Neural crest cell (in vitro differentiated cells): ENCODE data around the gene DNM3. TPM values are rescaled to one million over a fixed set of nuclear protein-coding genes. Genes with fewer than 3 reads are reported as not detected.

ENCODE experiments used
- DNase-seq: peaks from one replicate; pipeline ENCODE4 v3.0.0; 2021; ENCODE audit warnings: low read depth, mixed read lengths, low spot score
- H3K27ac Mint-ChIP-seq: one replicate; pipeline ENCODE4 v1.8.0; 2021; ENCODE audit warnings: mild to moderate bottlenecking, mixed read lengths; ENCODE audit not compliant: unreplicated experiment
- H3K27me3 Mint-ChIP-seq: 2 replicates; pipeline ENCODE4 v1.8.0; 2021; ENCODE audit warnings: low read depth, mild to moderate bottlenecking, mixed read lengths
- H3K36me3 Mint-ChIP-seq: 2 replicates; pipeline ENCODE4 v1.8.0; 2021; ENCODE audit warnings: low read depth, mild to moderate bottlenecking, mixed read lengths
- H3K4me1 Mint-ChIP-seq: 2 replicates; pipeline ENCODE4 v1.8.0; 2021; ENCODE audit warnings: mixed read lengths
- H3K4me3 Mint-ChIP-seq: one replicate; pipeline ENCODE4 v1.8.0; 2021; ENCODE audit warnings: mild to moderate bottlenecking, mixed read lengths
- H3K9me3 Mint-ChIP-seq: 2 replicates; pipeline ENCODE4 v1.8.0; 2021; ENCODE audit warnings: mixed read lengths
- CTCF ChIP-seq: fragments of 200-600 bp; sonication (generic); conservative IDR thresholded peaks from 2 replicates; pipeline ENCODE4 v1.5.0; 2021; ENCODE audit warnings: antibody characterized with exemption, mild to moderate bottlenecking
- total RNA-seq: library from RNA; stranded (reverse); gene quantifications from 2 replicates; pipeline ENCODE4 v1.2.1, GENCODE V29; 2021

Gene DNM3
- total RNA-seq, 1 donor from 2014 or later: 3.5 TPM

DNA sequence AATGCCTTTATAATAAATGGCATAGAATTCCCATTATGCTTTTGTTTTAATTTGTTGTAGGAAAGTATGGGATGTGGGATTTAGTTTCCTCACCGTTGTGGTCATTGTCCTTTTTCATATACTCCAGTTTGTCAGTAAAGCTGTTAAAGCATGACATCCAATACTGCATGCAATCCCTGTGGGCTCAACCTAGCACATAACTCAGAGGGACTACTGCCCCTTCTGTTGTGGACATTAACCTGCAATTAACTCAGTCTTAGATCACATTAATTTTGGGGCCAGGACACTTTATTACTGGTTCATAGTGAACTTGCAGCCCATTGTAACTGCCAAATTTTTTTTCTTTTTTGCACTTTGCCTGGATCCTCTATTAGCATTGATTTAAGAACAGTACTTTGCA, 112.5 kb downstream of the DNM3 start:
- no peaks in the 10 kb centered on the region for H3K4me1 Mint-ChIP-seq

DNA sequence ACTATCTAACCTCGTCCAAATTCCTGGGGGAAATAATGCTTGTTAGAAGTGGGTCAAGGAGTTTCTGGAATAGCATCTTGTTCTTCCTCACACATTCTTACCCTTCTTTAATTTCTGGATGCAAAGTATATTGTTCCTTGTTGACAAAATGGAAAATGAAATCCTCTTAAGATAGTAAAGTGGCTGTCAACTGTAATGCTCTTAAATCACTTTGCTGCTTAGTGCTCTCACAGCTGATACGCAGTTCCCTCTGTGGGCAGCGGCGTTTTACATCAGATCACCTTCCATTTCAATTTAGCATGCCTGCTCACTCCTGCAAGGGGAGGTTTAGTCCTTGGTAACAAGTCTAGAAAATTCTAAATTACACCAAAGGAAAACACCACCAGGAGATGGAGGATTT, 113.1 kb downstream of the DNM3 start:
- H3K27ac Mint-ChIP-seq: no peak overlapping the region
- no peak for DNase-seq
- no peak for TF ChIP-seq CTCF
- H3K4me1 Mint-ChIP-seq: no peaks in the 10 kb centered on the region
- H3K4me3 Mint-ChIP-seq: no peak overlapping the region
- peaks cover 3% of the 10 kb centered on the region for H3K27me3 Mint-ChIP-seq
- peaks cover 3% of the 10 kb centered on the region for H3K9me3 Mint-ChIP-seq
- no peaks in the 10 kb centered on the region for H3K36me3 Mint-ChIP-seq

More for the DNA sequence above, 112.5 kb downstream of the DNM3 start:
- peaks cover 3% of the 10 kb centered on the region for H3K27me3 Mint-ChIP-seq
- H3K9me3 Mint-ChIP-seq: peaks cover 3% of the 10 kb centered on the region
- TF ChIP-seq CTCF: no peak
- H3K27ac Mint-ChIP-seq: no peak overlapping the region
- DNase-seq: no peak
- H3K4me3 Mint-ChIP-seq: no peak overlapping the region
- no peaks in the 10 kb centered on the region for H3K36me3 Mint-ChIP-seq

- no peaks in the 10 kb centered on the region for H3K36me3 Mint-ChIP-seq
- DNase-seq: no peak
- H3K27me3 Mint-ChIP-seq: no peaks in the 10 kb centered on the region
- no peaks in the 10 kb centered on the region for H3K9me3 Mint-ChIP-seq
- no peaks in the 10 kb centered on the region for H3K4me1 Mint-ChIP-seq
- no peak overlapping the region for H3K27ac Mint-ChIP-seq
- no peak for TF ChIP-seq CTCF
- H3K4me3 Mint-ChIP-seq: no peak overlapping the region
Measured at GRCh38 chr1:171961861-171962260, 120.6 kb downstream of the DNM3 start.

GRCh38 chr1:171963762-171964161, 122.5 kb downstream of the DNM3 start:
- Mint-ChIP-seq H3K4me3 (no peak overlapping the region), H3K27me3 (no peaks in the 10 kb centered on the region), H3K27ac (no peak overlapping the region), H3K9me3 (no peaks in the 10 kb centered on the region), H3K4me1 (no peaks in the 10 kb centered on the region), H3K36me3 (no peaks in the 10 kb centered on the region)
- no peak for TF ChIP-seq CTCF
- no peak for DNase-seq

- H3K4me3 Mint-ChIP-seq: no peak overlapping the region
- H3K27me3 Mint-ChIP-seq: no peaks in the 10 kb centered on the region
- TF ChIP-seq CTCF: no peak
- H3K36me3 Mint-ChIP-seq: no peaks in the 10 kb centered on the region
- H3K9me3 Mint-ChIP-seq: no peaks in the 10 kb centered on the region
- no peak overlapping the region for H3K27ac Mint-ChIP-seq
- DNase-seq: no peak
- H3K4me1 Mint-ChIP-seq: no peaks in the 10 kb centered on the region
Measured at GRCh38 chr1:171965777-171966176, 124.5 kb downstream of the DNM3 start.
